Measurements from ENCODE around the gene ARMC7.

The ARMC7 gene

DNA sequence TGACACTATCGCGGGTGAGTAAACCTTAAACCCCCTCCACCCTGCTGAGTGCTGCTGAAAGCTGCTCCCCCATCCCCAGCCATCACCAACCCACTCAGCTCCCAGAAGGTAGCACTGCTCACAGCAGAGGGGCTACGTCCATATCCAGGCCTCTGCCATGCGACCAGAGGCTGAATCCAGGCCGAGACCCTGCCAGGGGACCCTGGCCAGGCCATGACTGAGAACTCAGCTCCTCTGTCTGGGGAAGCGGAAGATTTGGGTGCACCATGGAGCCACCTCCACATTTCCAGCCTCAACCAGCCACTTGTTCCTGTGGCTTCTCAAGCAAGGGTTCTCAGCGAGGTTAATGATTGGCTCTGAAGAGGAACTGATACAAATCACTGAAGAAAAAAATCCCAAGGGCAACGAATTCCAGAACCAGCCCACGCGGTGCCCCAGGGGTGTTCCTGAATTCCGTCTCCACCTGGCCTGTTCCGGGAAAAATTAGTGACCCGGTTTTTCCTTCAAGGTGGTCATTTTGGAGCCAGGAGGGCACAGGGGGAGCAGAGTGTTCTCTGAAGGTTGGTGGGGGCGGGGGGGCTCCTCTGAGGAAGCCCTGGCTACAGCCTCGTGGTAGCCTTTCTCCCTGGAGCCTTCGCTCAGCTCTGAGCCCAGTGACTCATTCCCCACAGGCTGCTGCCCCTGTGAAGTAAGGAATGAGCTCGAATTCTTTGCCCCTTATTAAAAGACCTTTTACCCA, 31.3 kb upstream of the ARMC7 start:
- DNase-seq = no peak

GRCh38 chr17:75079023-75079373, 30.8 kb upstream of the ARMC7 start:
- no peak for DNase-seq

- DNase-seq = no peak
Measured at GRCh38 chr17:75081611-75082540, 27.9 kb upstream of the ARMC7 start.

DNA sequence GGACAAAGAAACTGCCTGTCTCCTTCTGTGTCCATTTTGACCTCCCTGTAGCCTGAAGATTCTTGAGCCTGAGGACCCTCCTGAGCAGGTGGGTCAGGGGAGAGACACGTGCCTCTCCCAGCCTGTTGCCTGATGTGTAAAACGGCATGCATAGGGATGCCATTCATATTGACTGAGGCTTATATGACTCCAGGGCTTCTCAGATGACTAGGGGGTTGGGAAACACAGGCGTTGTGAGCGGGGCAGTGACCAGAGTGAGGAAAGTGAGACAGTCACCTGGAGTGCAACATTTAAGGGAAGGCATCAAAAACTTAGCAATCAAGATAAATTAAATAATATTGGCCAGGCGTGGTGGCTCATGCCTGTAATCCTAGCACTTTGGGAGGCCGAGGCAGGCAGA, 27.1 kb upstream of the ARMC7 start:
- DNase-seq = no peak

DNA sequence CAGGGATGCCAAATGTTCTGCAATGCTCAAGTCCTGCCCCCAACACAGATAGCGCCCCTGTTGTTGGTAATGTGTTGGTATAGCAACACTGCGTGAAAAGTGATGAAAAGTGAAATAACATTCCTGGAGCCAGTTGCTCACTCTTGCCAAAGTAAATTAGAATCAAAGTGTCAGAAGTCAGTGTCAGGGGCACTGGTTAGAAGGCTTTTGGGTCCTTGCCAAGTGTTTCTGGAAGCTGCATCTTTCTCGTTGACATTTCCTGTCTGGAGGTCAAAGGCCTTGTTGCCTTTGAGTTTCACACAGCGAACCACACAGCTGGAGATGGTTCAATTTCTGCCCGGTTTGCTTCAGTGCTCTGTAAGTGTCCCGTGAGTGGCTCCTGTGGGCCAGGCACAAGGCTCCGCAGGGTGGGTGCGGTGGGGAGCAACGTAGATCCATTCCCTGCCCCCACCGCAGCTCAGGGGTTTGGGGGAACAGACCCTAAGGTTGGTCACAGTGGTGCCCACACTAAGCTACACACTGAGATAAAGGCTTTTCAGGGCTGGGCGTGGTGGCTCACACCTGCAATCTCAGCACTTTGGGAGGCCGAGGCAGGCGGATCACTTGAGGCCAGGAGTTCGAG, 25.6 kb upstream of the ARMC7 start:
- no peak for DNase-seq

GRCh38 chr17:75086496-75087181, 23.1 kb upstream of the ARMC7 start:
- DNase-seq = no peak

GRCh38 chr17:75087182-75087557, 22.6 kb upstream of the ARMC7 start:
- no peak for DNase-seq

- no peak for DNase-seq
Measured at GRCh38 chr17:75087558-75088453, 22.0 kb upstream of the ARMC7 start, which contains the start of gene SLC16A5. Gene SLC16A5 (plus strand): TSS chr17:75087954. CDS start chr17:75093637, 5,683 bp downstream.

DNA sequence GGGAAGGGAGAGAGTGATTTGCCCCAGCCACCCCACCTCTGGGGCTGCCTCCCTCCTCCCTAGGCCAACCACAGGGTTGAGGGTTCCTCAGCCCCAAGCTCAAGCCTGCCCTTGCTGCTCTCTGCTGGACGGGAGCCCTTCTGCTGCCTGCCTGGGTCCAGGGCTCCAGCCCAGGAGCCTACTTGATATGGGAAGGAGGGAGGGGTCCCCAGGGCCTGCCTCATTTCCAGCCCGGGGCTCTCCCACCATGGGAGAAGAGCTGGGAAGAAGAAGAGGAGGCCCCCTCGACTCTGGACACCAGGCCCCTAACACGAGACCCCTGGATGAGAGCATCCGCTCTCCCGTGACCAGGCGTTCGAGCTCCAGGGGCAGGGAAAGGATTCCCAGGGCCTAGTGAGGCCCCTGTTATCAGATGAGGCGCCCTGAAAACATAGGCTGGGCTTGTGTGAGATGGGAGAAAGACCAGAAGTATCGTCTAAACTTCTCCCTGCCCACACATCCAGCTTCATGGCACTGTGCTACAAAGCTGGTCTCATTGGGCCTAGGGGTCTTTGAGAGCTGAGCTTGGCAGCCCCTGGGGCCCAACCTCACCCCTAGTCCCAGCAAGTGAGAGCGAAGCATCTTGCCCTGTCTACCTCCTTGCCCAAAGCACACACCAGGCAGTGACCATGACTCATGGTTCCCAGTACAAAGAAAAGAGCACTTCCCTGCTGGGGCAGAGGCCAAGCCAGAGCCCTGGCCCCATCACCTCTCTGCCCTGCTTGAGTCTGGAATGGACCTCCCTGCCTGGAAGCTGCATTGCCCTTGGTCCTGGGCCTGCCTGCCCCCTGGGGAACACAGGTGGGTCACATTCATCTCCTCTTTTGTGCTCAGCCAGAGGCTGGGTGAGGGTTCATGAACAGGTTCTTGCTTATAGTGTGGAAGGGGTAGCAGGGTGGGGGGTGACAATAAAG, 21.0 kb upstream of the ARMC7 start:
- DNase-seq = no peak

DNA sequence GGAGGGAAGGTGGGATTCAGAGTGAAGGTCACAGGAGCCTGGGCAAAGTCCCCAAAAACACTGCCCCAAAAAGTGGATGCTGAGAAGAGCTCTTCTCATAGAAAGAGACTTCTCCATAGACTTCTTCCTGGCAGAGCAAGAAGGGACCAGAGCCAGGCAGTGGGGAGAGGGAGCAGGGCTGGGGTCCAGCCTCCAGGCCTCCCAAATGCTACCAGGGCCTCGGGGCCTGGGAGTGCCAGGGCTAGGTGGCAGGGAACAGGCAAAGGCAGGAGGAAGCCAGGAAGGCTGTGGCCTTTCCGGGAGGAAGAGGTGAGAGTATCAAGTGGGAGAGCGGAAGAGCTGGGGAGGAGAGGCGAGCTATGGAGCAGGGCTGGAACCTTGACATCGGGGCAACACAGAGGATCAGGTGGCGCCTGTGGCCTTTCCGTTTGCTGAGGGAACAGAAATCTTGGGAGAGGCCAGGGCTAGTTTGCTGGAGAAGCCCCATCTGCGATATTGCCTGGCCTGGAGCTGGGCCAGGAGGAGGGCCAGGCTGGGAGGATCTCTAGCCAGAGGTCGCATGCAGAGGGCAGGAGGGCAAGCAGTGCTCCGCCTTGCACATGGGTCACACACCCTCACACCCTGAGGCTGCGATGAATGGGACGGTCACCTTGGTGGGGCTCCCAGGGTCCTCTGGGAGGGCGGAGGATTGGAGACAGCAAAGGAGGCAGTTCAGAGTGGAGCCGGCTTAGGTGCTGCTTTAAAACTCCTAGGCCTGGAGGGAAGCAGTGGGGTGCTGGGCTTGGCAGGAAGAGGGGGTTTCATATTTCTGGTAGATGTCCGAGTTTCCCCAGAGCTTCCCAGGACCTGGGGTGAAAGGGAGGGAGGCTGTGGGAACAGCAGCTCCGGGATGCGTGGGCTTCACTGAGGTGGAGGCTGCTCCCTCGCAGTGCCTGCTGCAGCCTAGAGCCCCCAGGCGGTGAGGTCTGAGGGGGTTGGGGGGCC, 18.6 kb upstream of the ARMC7 start:
- DNase-seq = no peak

- DNase-seq = no peak
Measured at GRCh38 chr17:75091855-75092327, 17.9 kb upstream of the ARMC7 start.

- DNase-seq = no peak
Measured at GRCh38 chr17:75093548-75094158, 16.1 kb upstream of the ARMC7 start.

GRCh38 chr17:75094871-75095399, 14.8 kb upstream of the ARMC7 start:
- no peak for DNase-seq

DNA sequence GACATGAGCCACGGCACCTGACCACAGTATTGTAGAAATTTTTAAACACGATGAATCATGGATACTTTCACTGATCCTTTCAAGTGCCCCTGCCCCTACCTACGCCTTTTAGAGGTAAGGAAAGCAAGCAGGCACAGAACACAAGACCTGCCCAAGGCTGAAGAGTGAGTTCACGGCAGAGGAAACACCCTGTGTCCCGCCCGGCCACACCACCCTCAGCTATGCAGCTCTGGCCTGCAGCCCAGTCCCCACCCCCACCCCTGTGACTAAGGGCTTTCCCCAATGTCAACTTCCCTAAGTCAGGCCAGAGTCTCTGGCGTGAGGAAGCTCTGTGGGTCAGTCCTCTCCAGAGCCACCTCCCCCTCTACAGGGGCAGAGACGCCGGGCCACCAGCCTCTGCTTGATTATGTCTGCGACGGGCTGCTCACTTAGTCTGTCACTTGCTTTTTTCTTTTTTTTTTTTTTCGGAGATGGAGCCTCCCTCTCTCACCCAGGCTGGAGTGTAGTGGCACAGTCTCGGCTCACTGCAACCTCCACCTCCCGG, 13.6 kb upstream of the ARMC7 start:
- no peak for DNase-seq

DNA sequence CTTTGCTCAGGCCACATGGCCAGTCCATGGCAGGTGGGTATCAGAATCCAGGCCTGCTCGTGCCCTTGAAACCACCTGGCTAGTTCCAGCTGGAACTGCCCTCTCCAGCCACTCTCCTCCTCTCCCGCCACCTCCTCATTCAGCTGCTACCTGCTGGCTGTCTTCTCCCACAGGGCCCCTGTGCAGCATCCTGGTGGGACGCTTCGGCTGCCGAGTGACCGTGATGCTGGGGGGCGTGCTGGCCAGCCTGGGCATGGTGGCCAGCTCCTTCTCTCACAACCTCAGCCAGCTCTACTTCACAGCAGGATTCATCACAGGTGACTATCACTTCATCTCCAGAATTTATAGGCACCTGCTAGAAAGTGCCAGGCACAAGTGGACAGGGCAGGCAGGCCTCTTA, 11.9 kb upstream of the ARMC7 start:
- no peak for DNase-seq

GRCh38 chr17:75098861-75099260, 10.9 kb upstream of the ARMC7 start:
- no peak for DNase-seq

DNA sequence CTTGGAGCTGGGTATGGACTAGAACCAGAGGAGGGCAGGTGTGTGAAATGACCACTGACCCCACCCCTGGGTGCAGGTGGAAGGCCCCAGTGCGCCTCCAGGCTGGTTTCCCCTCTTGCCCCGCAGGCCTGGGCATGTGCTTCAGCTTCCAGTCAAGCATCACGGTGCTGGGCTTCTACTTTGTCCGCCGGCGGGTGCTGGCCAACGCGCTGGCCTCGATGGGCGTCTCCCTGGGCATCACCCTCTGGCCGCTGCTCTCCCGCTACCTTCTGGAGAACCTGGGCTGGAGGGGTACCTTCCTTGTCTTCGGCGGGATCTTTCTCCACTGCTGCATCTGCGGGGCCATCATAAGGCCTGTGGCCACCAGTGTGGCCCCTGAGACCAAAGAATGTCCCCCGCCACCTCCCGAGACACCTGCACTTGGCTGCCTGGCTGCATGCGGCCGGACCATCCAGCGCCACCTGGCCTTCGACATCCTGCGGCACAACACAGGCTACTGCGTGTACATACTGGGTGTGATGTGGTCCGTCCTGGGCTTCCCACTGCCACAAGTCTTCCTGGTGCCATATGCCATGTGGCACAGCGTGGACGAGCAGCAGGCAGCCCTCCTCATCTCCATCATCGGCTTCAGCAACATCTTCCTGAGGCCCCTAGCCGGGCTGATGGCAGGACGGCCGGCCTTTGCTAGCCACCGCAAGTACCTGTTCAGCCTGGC, 9.7 kb upstream of the ARMC7 start:
- no peak for DNase-seq

DNA sequence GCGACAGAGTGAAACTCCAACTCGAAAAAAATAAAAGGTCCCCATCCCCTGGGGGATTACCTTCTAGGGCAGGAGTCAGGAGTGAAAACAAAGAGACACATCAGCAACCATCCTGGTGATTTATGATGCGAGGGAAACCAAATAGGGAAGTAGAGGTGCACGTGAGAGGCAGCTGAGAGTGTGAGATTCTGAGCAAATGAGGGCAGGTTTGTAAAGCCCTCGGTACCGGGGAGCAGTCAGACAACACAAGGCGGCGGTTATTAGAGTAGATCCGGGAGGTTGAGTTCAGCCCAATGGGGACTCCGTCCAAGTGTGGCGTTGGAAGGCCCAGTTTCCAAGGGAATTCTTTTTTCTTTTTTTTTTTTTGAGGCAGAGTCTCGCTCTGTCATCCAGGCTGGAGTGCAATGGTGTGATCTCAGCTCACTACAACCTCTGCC, 7.4 kb upstream of the ARMC7 start:
- no peak for DNase-seq

Data from stimulated activated CD4-positive, alpha-beta T cell treated with anti-CD3 and anti-CD28 coated beads, Interleukin-4, amount 100 ng/mL, for 4 hours (primary cell).